NCI-H345 treated with DMSO at 0.1 percent for 48 hours (cell line): Measurements from ENCODE around the gene R3HCC1L.

Source experiments
- DNase-seq: peaks from one replicate; lab custom pipeline; 2025; ENCODE audit not compliant: unreplicated experiment; lab: John Stamatoyannopoulos, UW

Gene R3HCC1L

DNA sequence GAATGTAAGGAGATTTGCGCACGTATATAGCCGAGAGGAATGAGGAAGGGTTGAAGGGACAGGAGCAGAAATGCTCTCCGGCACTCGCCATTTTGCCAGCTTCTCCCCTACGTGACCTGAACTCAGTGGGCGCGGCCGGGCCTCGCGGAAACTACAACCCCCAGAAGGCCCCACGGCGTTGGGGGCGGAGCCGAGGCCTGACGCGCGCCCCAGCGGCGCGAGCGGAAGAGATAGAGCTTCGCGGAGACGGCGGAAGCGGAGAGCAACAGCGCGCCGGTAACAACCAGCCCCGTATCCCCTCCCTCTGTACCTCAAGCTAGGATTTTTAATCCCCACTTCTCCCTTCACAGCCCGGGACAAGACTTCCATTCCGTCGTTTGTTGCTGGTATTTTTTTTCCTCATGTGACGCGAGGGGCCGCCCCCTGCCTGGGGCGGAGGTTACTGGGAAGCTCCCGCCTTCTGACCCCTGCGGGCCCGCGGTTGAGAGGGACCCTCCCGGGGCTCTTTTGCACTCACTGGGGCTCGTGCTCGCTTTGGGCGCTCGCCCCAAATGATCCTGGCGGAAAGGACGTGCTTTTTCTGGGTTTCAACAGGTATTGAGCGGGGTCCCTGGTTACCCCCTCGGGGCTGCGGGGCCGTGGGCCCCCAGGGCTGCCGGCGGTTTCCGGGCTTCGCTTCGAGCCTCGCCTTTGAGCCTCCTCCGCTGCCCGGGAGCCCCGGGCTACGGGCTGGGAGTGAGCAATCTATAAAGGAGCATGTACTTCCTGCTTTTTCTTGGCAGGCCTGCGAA is at the start of gene R3HCC1L:
TSS of gene R3HCC1L (plus strand) at position 227 of the 791 bp plus-strand sequence. CDS start 73,458 bp downstream, outside the sequence.
- DNase-seq, result peak; percentile 57

DNA sequence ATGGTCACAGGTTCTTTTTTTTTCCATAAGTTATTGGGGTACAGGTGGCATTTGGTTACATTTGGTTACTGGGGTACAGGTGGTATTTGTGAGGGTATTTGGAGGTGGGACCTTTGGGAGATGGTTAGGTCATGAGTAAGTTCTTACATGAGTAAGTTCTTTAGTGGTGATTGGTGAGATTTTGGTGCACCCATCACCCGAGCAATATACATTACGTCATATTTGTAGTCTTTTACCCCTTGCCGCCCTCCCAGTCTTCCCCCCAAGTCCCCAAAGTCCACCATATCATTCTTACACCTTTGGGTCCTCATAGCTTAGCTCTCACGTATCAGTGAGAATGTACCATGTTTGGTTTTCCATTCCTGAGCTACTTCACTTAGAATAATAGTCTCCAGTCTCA is 49.2 kb upstream of the R3HCC1L start:
- no peak for DNase-seq

- DNase-seq, result peak; percentile 8
Observed at GRCh38 chr10:98086837-98087708, 47.4 kb upstream of the R3HCC1L start.

GRCh38 chr10:98088186-98088971 is 46.1 kb upstream of the R3HCC1L start:
- DNase-seq, result peak; percentile 6

- no peak for DNase-seq
Observed at GRCh38 chr10:98090822-98091221, 43.6 kb upstream of the R3HCC1L start.

- DNase-seq, result no peak
Observed at GRCh38 chr10:98096316-98096715, 38.1 kb upstream of the R3HCC1L start.

DNA sequence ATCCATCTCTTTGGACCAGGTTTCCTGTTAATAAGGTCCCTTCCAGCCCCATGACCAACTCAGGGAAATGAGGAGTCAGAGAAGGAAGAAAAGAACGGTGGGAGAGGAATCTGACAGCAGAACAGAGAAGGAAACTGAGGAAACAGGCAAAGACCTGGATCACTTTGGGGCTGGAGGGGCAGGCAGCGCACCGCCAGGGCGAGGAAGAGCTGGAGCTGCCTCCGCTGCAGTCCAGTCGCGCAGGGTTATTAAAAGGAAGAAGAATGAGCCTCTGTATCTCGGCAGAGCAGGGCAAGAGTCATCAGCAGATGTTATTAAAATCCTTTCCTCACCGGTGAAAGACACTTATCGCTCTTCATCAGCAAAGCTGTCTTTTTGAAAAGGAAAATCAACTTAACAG is 37.7 kb upstream of the R3HCC1L start:
- DNase-seq, result no peak

- DNase-seq, result no peak
Observed at GRCh38 chr10:98097175-98097574, 37.3 kb upstream of the R3HCC1L start.

GRCh38 chr10:98097616-98098015 is 36.8 kb upstream of the R3HCC1L start:
- DNase-seq, result no peak

DNA sequence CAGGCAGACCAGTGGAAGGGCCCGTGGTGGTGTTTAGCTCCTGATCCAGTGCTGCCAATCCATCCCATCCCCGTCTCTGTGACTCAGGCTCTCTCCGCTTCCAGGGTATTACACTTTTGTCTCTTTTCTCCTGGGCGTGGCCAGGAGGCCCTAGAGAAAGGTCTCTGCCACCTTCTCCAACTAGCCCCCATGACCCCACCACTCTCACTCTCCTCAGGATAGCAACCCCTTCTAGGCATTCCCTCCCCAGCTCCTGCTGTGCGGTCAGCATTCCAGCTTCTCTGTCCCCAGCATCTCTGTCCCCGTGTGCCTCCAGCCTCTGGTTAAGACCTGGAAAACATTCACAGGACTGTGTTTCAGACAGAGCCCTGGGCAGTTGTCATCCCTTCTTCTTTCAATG is 36.2 kb upstream of the R3HCC1L start:
- DNase-seq, result no peak

DNA sequence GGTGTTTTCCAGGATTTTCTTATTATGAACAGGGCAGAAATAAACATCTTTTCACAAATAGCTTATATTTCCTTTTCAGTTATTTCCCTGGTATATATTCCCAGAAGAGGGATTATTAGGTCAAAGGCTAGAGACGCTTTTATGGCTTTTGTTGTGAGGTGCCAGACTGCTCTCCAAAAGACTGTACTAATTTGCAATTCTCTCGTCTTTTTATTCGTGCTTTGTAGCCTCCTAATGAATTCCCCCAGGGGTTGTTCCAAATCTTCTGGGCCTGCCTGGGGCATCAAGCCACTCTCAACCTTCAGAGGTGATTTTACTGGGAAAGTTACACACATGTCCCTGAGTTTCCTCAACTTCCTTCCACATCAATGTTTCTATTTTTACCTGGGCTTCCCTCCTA is 34.0 kb upstream of the R3HCC1L start:
- DNase-seq, result no peak

DNA sequence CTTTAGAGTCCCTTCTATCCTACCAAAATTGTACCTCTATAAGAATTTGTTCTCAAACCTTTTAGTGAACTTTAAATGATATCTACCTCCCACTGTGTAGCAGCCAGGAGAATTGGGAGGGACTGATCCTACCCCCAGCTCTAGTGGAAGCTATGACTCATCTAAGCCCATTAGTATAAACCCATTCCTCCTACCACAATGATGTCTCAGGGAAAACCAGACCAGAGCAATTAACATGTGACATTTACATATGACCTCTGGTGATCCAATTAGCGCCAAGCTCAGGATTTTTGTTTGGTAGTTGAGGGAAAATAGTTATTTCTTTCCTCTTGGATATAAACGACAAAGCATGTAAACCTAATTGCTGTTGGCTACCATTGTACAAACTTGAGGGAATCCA is 33.1 kb upstream of the R3HCC1L start:
- no peak for DNase-seq

DNA sequence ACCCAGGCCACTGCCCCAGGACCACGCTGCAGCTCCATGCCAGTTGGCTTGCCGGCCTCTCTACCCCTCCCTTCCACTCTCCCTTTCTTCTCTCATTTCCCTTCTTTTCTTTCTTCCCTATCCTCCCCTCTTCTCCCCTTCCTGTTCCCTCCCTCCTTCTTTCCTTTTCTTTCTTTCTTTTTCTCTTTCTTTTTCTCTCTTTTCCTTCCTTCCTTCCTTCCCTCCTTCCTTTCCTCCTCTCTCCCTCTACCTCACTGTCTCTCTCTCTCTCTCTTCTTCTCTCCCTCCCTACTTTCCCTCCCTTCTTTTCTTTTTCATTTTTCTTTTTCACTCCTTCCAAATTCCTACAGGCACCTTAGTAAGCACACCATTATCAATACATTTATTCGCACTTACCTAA is 30.3 kb upstream of the R3HCC1L start:
- DNase-seq, result no peak

DNA sequence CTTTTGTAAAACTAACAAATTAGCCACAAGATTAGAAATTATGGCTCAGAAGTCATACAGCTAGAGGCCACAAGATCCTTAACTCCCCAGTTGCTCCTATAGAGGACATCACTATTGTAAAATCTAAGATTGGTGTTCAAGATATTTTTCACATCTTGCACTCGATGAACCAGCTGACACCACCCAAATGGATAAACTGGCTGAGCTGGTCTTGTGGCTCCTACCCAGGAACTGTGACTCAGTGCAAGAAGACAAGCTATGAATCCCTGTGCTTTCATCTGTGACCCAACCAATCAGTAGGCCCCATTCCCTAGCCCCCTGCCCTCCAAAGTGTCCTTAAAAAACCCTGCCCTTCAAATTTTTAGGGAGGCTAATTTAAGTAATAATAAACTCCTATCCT is 27.9 kb upstream of the R3HCC1L start:
- no peak for DNase-seq

DNA sequence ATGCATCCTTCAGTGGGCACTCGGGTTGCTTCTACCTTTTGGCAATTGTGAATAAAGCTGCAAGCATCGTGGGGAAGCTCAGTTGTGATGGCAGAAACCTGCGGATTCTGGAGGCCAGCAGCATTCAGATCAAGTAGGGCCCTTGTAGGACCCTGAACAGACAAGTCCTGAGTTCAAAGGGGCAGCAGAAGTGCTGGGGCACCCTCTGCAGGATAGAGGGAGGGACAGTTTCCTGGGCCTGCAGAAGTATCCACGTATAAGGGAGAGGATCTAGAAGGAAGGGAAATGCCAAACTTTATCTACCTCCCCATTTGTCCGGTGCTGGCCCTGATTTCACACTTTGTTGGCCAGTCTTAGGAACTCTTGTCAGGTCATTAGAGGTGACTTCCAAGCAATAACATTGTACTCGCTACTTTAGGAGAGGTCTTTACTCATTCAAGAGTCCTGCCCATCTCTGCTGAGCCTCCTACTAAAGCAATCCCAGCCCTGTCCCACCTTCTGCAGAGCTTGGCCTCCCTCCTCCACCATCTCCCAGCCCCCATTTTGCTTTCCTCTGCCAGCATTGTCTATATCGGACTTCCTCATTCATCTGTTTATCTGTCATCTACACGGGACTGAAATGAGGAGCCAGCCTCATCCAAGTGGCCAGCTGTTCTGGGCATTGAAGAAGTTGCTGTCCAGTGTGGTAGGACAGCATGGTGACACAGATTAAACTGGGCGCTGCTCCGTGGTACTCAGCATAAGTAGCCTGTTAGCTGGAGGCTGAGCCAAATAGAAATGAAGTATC is 26.6 kb upstream of the R3HCC1L start:
- no peak for DNase-seq

DNA sequence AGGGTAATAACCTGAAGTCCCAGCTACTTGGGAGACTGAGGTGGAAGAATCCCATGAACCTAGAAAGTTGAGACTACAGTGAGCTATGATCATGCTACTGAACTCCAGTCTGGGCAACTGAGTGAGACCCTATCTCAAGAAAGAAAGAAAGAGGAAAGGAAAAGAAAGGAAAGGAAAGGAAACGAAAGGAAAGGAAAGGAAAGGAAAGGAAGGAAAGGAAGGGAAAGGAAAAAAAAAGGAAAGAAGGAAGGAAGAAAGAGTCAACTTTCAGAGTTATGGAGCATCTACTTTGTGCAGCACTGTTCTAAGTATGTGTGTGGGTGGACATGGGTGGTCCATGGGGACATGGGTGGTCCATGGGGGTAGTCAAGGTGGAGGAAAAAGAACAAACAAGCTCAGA is 24.1 kb upstream of the R3HCC1L start:
- no peak for DNase-seq

DNA sequence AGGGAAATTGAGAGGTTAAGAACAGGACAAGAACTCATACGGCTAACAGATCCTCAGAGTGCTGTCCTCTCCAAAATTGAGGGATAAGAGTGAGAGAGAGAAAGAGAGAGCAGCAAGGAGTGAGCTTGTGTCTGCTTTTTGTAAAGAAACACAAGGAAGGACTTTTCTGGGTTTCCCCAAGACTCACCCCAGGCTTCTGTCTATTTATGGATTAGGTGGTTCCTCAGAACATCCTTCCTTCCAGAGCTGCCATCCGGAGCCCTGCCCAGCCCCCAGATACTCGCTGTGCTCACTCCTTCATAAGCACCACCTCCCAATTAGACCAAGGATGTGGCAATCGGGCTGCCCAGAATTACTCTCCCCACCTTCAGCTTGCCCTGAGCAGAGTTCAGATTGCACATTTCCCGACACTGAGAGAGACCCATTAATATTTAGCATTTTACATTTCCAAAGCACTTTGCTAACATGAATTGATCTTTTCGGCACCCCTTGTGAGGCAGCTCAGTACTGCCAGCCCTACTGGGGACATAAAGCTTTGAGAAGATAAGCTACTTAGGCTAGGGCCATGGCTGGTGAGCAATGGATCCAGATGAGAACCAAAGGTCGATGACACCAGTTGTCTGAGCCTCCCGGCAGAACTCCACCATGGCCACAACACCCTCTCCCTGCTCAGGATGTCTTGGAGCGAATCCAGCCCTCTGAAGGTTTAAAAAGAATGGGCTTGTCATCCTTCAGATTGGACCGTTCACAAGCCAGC is 19.2 kb upstream of the R3HCC1L start:
- DNase-seq, result no peak

- no peak for DNase-seq
Observed at GRCh38 chr10:98119891-98120290, 14.6 kb upstream of the R3HCC1L start.

DNA sequence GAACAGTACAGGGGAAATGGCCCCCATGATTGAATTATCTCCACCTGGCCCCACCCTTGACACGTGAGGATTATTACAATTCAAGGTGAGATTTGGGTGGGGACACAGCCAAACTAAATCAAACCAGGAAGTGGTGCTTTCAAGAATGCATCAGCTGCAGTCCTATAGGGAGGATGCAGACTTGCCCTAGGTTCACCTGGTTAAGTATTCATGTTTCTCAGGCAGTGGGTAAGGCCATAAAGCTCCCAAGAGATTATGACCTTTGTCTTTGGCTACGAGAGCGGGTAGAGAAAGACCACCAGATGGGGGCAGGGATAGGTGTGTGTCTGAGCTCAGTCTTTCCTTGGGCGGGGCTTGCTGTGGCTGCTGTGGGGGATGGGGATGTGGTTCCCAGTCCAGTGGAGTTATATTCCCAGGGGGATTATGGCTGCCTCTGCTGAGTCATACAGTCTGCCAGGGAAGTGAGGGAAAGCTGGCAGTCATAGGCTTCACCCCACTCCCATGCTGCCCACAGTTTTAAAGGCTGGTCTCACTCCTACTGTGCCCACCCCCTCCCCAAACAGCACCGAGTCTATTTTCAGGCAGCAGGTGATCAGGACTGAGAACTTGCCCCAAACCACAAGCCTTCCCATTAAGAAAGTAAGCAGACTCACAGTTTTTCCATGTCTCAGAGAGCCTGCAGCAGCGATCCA is 8.4 kb upstream of the R3HCC1L start:
- no peak for DNase-seq
